ENCODE measurements around the gene SART3.
A peak's percentile ranks its signal among the peaks of the same experiment; 100 is the strongest.
"Not testable (repeated sequence)": the region's sequence is repeated elsewhere in the genome, so short reads cannot be mapped to it uniquely, and the experiment has no call there.

SART3 gene

GRCh38 chr12:108563136-108563803 is 2.3 kb upstream of the SART3 start:
- peak; percentile 95 for TF ChIP-seq CTCF (IDR thresholded peaks at IDR 0.05; ENCODE audit: low read depth, low read length)
- peak; percentile 82 for DNase-seq (ENCODE audit: extremely low read depth, low read depth)

GRCh38 chr12:108562348-108563135 is 1.6 kb upstream of the SART3 start, which contains the start of gene ISCU:
ISCU (plus strand) TSS chr12:108562596; CDS start chr12:108562623, 27 bp downstream.
- DNase-seq (ENCODE audit: extremely low read depth, low read depth) = peak; percentile 93
- no peak for TF ChIP-seq CTCF (IDR thresholded peaks at IDR 0.05; ENCODE audit: low read depth, low read length)

GRCh38 chr12:108561852-108562347 is 927 bp upstream of the SART3 start:
- TF ChIP-seq CTCF (IDR thresholded peaks at IDR 0.05; ENCODE audit: low read depth, low read length) = no peak
- no peak for DNase-seq (ENCODE audit: extremely low read depth, low read depth)

GRCh38 chr12:108560321-108560721 is 652 bp downstream of the SART3 start:
- no peak for TF ChIP-seq CTCF (IDR thresholded peaks at IDR 0.05; ENCODE audit: low read depth, low read length)
- no peak for DNase-seq (ENCODE audit: extremely low read depth, low read depth)

- no peak for DNase-seq (ENCODE audit: extremely low read depth, low read depth)
- TF ChIP-seq CTCF (IDR thresholded peaks at IDR 0.05; ENCODE audit: low read depth, low read length) = no peak
Observed at GRCh38 chr12:108559748-108560147, 1.2 kb downstream of the SART3 start.

GRCh38 chr12:108559007-108559655 is 1.8 kb downstream of the SART3 start:
- DNase-seq (ENCODE audit: extremely low read depth, low read depth) = no peak
- no peak for TF ChIP-seq CTCF (IDR thresholded peaks at IDR 0.05; ENCODE audit: low read depth, low read length)

GRCh38 chr12:108555383-108555782 is 5.6 kb downstream of the SART3 start:
- DNase-seq (ENCODE audit: extremely low read depth, low read depth) = not testable (repeated sequence)
